Loucy (cell line): ENCODE results near the gene GTPBP6.

Experiments used
- H2AFZ ChIP-seq: fragments of 200-600 bp; sonication (generic); 2 replicates; pipeline ENCODE4 v1.6.0; 2016; ENCODE audit warnings: antibody characterized with exemption, mild to moderate bottlenecking, low read length, moderate library complexity
- H3F3A ChIP-seq: fragments of 200-600 bp; 2 replicates; pipeline ENCODE4 v1.6.0; 2016; ENCODE audit warnings: antibody characterized with exemption, low read depth, mild to moderate bottlenecking
- H3K27me3 ChIP-seq: fragments of 200-600 bp; sonication (generic); 2 replicates; pipeline ENCODE4 v1.6.1; 2014; ENCODE audit warnings: low read length, mild to moderate bottlenecking; ENCODE audit not compliant: insufficient read depth, poor library complexity, severe bottlenecking
- H3K36me3 ChIP-seq: fragments of 200-600 bp; sonication (generic); 2 replicates; pipeline ENCODE4 v1.6.1; 2016; ENCODE audit warnings: low read length; ENCODE audit not compliant: insufficient read depth
- H3K4me1 ChIP-seq: fragments of 200-600 bp; sonication (generic); 2 replicates; pipeline ENCODE4 v1.5.1; 2014; ENCODE audit warnings: low read length, mild to moderate bottlenecking; ENCODE audit not compliant: insufficient read depth, poor library complexity, severe bottlenecking
- H3K4me2 ChIP-seq: fragments of 200-600 bp; sonication (generic); 2 replicates; pipeline ENCODE4 v1.6.0; 2014; ENCODE audit warnings: antibody characterized with exemption, low read length, low read depth, mild to moderate bottlenecking; ENCODE audit not compliant: poor library complexity, severe bottlenecking
- H3K4me3 ChIP-seq: fragments of 200-600 bp; sonication (generic); 2 replicates; pipeline ENCODE4 v1.5.1; 2014; ENCODE audit warnings: low read length, mild to moderate bottlenecking, mixed read lengths; ENCODE audit not compliant: poor library complexity, severe bottlenecking
- H3K79me2 ChIP-seq: fragments of 200-600 bp; sonication (generic); 2 replicates; pipeline ENCODE4 v1.6.1; 2014; ENCODE audit warnings: low read length; ENCODE audit not compliant: insufficient read depth
- H3K9ac ChIP-seq: fragments of 200-600 bp; sonication (generic); 2 replicates; pipeline ENCODE4 v1.6.0; 2014; ENCODE audit warnings: mild to moderate bottlenecking, low read depth, low read length, moderate library complexity; ENCODE audit not compliant: poor library complexity, severe bottlenecking
- H3K9me2 ChIP-seq: fragments of 200-600 bp; sonication (generic); replicated peaks from 2 replicates; pipeline ENCODE4 v1.6.1; 2016; ENCODE audit warnings: low read depth, low read length, mixed read lengths
- H3K9me3 ChIP-seq: fragments of 200-600 bp; sonication (generic); 2 replicates; pipeline ENCODE4 v1.6.1; 2014; ENCODE audit warnings: mild to moderate bottlenecking, antibody characterized with exemption, low read length, low read depth; ENCODE audit not compliant: insufficient read depth
- H4K20me1 ChIP-seq: fragments of 200-600 bp; sonication (generic); 2 replicates; pipeline ENCODE4 v1.6.0; 2014; ENCODE audit warnings: antibody characterized with exemption, low read length, mild to moderate bottlenecking; ENCODE audit not compliant: insufficient read depth, poor library complexity, severe bottlenecking
- EZH2phosphoT487 ChIP-seq: fragments of 200-600 bp; IDR thresholded peaks from 2 replicates; pipeline ENCODE4 v1.6.1; 2018; ENCODE audit warnings: antibody characterized with exemption, mild to moderate bottlenecking, moderate library complexity, borderline replicate concordance
- TF ChIP-seq, protein P1 (sequence below): fragments of 200-600 bp; sonication (generic); conservative IDR thresholded peaks from 2 replicates; pipeline ENCODE4 v1.5.1; 2014; ENCODE audit warnings: mild to moderate bottlenecking, antibody characterized with exemption, low read length

GTPBP6 gene

GRCh38 chrX:345020-345925, 26.7 kb upstream of the GTPBP6 start:
- Histone ChIP-seq H3K9me2 (no peaks in the 10 kb centered on the region), H3K9ac (no peak overlapping the region), H3K9me3 (no peaks in the 10 kb centered on the region), H3K4me1 (no peaks in the 10 kb centered on the region), H3F3A (no peaks in the 10 kb centered on the region), H2AFZ (no peak overlapping the region), H4K20me1 (no peaks in the 10 kb centered on the region), H3K79me2 (no peaks in the 10 kb centered on the region), H3K4me2 (no peak overlapping the region), H3K4me3 (no peak overlapping the region), H3K27me3 (no peaks in the 10 kb centered on the region), H3K36me3 (no peaks in the 10 kb centered on the region)
- no peak for TF ChIP-seq EZH2phosphoT487
- TF ChIP-seq, protein P1, sequence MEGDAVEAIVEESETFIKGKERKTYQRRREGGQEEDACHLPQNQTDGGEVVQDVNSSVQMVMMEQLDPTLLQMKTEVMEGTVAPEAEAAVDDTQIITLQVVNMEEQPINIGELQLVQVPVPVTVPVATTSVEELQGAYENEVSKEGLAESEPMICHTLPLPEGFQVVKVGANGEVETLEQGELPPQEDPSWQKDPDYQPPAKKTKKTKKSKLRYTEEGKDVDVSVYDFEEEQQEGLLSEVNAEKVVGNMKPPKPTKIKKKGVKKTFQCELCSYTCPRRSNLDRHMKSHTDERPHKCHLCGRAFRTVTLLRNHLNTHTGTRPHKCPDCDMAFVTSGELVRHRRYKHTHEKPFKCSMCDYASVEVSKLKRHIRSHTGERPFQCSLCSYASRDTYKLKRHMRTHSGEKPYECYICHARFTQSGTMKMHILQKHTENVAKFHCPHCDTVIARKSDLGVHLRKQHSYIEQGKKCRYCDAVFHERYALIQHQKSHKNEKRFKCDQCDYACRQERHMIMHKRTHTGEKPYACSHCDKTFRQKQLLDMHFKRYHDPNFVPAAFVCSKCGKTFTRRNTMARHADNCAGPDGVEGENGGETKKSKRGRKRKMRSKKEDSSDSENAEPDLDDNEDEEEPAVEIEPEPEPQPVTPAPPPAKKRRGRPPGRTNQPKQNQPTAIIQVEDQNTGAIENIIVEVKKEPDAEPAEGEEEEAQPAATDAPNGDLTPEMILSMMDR, result no peak

- H2AFZ ChIP-seq, result no peak overlapping the region
- no peaks in the 10 kb centered on the region for H3F3A ChIP-seq
- no peaks in the 10 kb centered on the region for H3K36me3 ChIP-seq
- H3K9me2 ChIP-seq, result no peaks in the 10 kb centered on the region
- H3K9me3 ChIP-seq, result no peaks in the 10 kb centered on the region
- H3K4me2 ChIP-seq, result no peak overlapping the region
- no peaks in the 10 kb centered on the region for H3K27me3 ChIP-seq
- no peak overlapping the region for H3K4me3 ChIP-seq
- no peak overlapping the region for H3K9ac ChIP-seq
- H3K79me2 ChIP-seq, result no peaks in the 10 kb centered on the region
- H4K20me1 ChIP-seq, result no peaks in the 10 kb centered on the region
- no peak for TF ChIP-seq EZH2phosphoT487
- TF ChIP-seq, protein P1, result no peak
- H3K4me1 ChIP-seq, result no peaks in the 10 kb centered on the region
These were observed 25.8 kb upstream of the GTPBP6 start for GRCh38 chrX:344371-344901.

DNA sequence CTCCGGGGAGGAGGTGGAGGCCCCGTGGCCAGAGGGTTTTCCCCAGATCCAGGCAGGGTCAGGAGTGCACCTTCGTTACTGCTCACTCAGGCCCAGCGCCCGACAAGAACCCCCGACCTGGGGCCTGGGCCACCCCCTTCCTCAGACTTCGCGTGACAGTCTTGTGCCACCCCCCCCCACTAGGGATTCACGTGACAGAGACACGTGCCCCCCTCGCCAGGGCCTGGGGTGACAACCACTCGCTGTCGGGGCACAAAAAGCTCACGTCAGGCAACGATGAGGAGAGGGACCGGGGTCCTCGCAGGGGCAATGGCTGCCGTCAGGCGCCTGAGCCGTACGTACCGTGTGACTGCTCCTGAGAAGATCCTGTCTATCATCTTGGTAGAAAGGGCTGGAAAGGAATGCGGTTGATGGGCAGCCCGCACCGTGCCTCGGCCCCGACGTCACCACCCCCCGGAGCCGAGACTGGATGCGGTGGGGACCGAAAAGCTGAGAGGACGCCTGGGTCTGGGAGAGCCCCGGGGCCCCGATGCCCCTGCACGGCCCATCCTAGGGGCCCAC, 23.0 kb upstream of the GTPBP6 start:
- Histone ChIP-seq H3K9me2 (no peaks in the 10 kb centered on the region), H3K27me3 (no peaks in the 10 kb centered on the region), H3K79me2 (no peaks in the 10 kb centered on the region), H2AFZ (no peak overlapping the region), H4K20me1 (no peaks in the 10 kb centered on the region), H3K36me3 (no peaks in the 10 kb centered on the region), H3K4me3 (no peak overlapping the region), H3K4me1 (no peaks in the 10 kb centered on the region), H3K9me3 (no peaks in the 10 kb centered on the region), H3F3A (no peaks in the 10 kb centered on the region), H3K4me2 (no peak overlapping the region), H3K9ac (no peak overlapping the region)
- no peak for TF ChIP-seq EZH2phosphoT487
- TF ChIP-seq, protein P1, result no peak
